ENCODE measurements around the gene SLIT3. TPM values are rescaled to one million over a fixed set of nuclear protein-coding genes. Genes with fewer than 3 reads are reported as not detected.
A peak's percentile ranks its signal among the peaks of the same experiment; 100 is the strongest.

The SLIT3 gene
- under 0.01 and 0.71 TPM in 2 replicates for total RNA-seq (2014; rRNA removed)
- 0.07 TPM for polyA plus RNA-seq (2012)

- DNase-seq (ENCODE audit: low read depth) = peak; percentile 1
Measured at GRCh38 chr5:169300468-169301385, at the start of gene SLIT3. TSS of gene SLIT3 (minus strand) at chr5:169301139. CDS start at chr5:169300709, 430 bp downstream.

- no peak for DNase-seq (ENCODE audit: low read depth)
Measured at GRCh38 chr5:169350016-169350415, 49.1 kb upstream of the SLIT3 start.

GRCh38 chr5:169347786-169348185 is 46.8 kb upstream of the SLIT3 start:
- no peak for DNase-seq (ENCODE audit: low read depth)

- DNase-seq (ENCODE audit: low read depth) = no peak
Measured at GRCh38 chr5:169344629-169345028, 43.7 kb upstream of the SLIT3 start.

- DNase-seq (ENCODE audit: low read depth) = no peak
Measured at GRCh38 chr5:169343766-169344165, 42.8 kb upstream of the SLIT3 start.

GRCh38 chr5:169341556-169341955 is 40.6 kb upstream of the SLIT3 start:
- DNase-seq (ENCODE audit: low read depth) = no peak

- DNase-seq (ENCODE audit: low read depth) = no peak
Measured at GRCh38 chr5:169339869-169340268, 38.9 kb upstream of the SLIT3 start.

- no peak for DNase-seq (ENCODE audit: low read depth)
Measured at GRCh38 chr5:169336242-169336641, 35.3 kb upstream of the SLIT3 start.

- no peak for DNase-seq (ENCODE audit: low read depth)
Measured at GRCh38 chr5:169335806-169336205, 34.9 kb upstream of the SLIT3 start.

- DNase-seq (ENCODE audit: low read depth) = no peak
Measured at GRCh38 chr5:169333518-169333917, 32.6 kb upstream of the SLIT3 start.

GRCh38 chr5:169331292-169331852 is 30.4 kb upstream of the SLIT3 start:
- DNase-seq (ENCODE audit: low read depth) = no peak

GRCh38 chr5:169328401-169328800 is 27.5 kb upstream of the SLIT3 start:
- DNase-seq (ENCODE audit: low read depth) = no peak

- no peak for DNase-seq (ENCODE audit: low read depth)
Measured at GRCh38 chr5:169325273-169325672, 24.3 kb upstream of the SLIT3 start.

- no peak for DNase-seq (ENCODE audit: low read depth)
Measured at GRCh38 chr5:169318556-169318955, 17.6 kb upstream of the SLIT3 start.

GRCh38 chr5:169307646-169308045 is 6.7 kb upstream of the SLIT3 start:
- DNase-seq (ENCODE audit: low read depth) = no peak

GRCh38 chr5:169305366-169305765 is 4.4 kb upstream of the SLIT3 start:
- no peak for DNase-seq (ENCODE audit: low read depth)

- DNase-seq (ENCODE audit: low read depth) = no peak
Measured at GRCh38 chr5:169304175-169304574, 3.2 kb upstream of the SLIT3 start.

GRCh38 chr5:169303119-169303515 is 2.2 kb upstream of the SLIT3 start:
- no peak for DNase-seq (ENCODE audit: low read depth)

- peak; percentile 52 for DNase-seq (ENCODE audit: low read depth)
Measured at GRCh38 chr5:169302491-169303118, 1.7 kb upstream of the SLIT3 start.

GRCh38 chr5:169301986-169302385 is 1.0 kb upstream of the SLIT3 start:
- no peak for DNase-seq (ENCODE audit: low read depth)

- DNase-seq (ENCODE audit: low read depth) = no peak
Measured at GRCh38 chr5:169301386-169301934, 521 bp upstream of the SLIT3 start.

Measured in LHCN-M2 (cell line).